Hepatocyte (in vitro differentiated cells): ENCODE measurements around the gene OGG1.
"Not testable (repeated sequence)": the region's sequence is repeated elsewhere in the genome, so short reads cannot be mapped to it uniquely, and the experiment has no call there.

Experiments used
- EZH2 ChIP-seq: fragments of 200-600 bp; sonication (generic); IDR thresholded peaks from 2 replicates; pipeline ENCODE4 v1.6.1; 2016; ENCODE audit warnings: antibody characterized with exemption, mild to moderate bottlenecking, borderline replicate concordance
- TF ChIP-seq, protein P1 (sequence below): fragments of 200-600 bp; sonication (generic); IDR thresholded peaks from 2 replicates; pipeline ENCODE4 v1.5.1; 2016; ENCODE audit warnings: antibody characterized with exemption, mild to moderate bottlenecking; ENCODE audit not compliant: poor library complexity

GRCh38 chr3:9771007-9771406 is 21.3 kb downstream of the OGG1 start:
- TF ChIP-seq, protein P1, sequence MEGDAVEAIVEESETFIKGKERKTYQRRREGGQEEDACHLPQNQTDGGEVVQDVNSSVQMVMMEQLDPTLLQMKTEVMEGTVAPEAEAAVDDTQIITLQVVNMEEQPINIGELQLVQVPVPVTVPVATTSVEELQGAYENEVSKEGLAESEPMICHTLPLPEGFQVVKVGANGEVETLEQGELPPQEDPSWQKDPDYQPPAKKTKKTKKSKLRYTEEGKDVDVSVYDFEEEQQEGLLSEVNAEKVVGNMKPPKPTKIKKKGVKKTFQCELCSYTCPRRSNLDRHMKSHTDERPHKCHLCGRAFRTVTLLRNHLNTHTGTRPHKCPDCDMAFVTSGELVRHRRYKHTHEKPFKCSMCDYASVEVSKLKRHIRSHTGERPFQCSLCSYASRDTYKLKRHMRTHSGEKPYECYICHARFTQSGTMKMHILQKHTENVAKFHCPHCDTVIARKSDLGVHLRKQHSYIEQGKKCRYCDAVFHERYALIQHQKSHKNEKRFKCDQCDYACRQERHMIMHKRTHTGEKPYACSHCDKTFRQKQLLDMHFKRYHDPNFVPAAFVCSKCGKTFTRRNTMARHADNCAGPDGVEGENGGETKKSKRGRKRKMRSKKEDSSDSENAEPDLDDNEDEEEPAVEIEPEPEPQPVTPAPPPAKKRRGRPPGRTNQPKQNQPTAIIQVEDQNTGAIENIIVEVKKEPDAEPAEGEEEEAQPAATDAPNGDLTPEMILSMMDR = not testable (repeated sequence)
- not testable (repeated sequence) for TF ChIP-seq EZH2
